Breast epithelium (tissue), 4 donors: ENCODE results near the gene ENOSF1. TPM values are rescaled to one million over a fixed set of nuclear protein-coding genes. Genes with fewer than 3 reads are reported as not detected.

Source experiments
- DNase-seq, 2 donors: peaks; one replicate each; pipeline ENCODE4 v3.0.0-alpha.2; 2019; ENCODE audit warnings: low spot score in 2 of 2
- H3K27ac ChIP-seq, 2 donors: fragments of 200-600 bp; sonication (generic) in 1 of 2; one replicate each; pipeline ENCODE4 v1.5.1; 2016 to 2019; ENCODE audit warnings: mild to moderate bottlenecking in 1 of 2
- H3K27me3 ChIP-seq, 2 donors: fragments of 200-600 bp; sonication (generic) in 1 of 2; one replicate each; pipeline versions ENCODE4 v1.5.1 to v1.6.0; 2017 to 2019; ENCODE audit warnings: control low read depth in 1 of 2, mild to moderate bottlenecking in 1 of 2
- H3K36me3 ChIP-seq: fragments of 200-600 bp; one replicate; pipeline ENCODE4 v1.5.1; 2019
- H3K4me1 ChIP-seq, 2 donors: fragments of 200-600 bp; sonication (generic); one replicate each; pipeline ENCODE4 v1.5.1; 2016 to 2019; ENCODE audit warnings: control low read depth in 1 of 2
- H3K4me3 ChIP-seq, 3 donors: fragments of 200-600 bp; sonication (generic); 1 replicate in 2 of 3; 2 replicates in 1 of 3; pipeline ENCODE4 v1.5.1; 2016 to 2019; ENCODE audit warnings: mild to moderate bottlenecking in 3 of 3, moderate library complexity in 2 of 3
- H3K9me3 ChIP-seq, 2 donors: fragments of 200-600 bp; sonication (generic) in 1 of 2; one replicate each; pipeline ENCODE4 v1.5.1; 2016 to 2019; ENCODE audit warnings: control low read depth in 1 of 2
- POLR2A ChIP-seq: fragments of 450-650 bp; IDR thresholded peaks from one replicate; pipeline ENCODE4 v1.6.1; 2016; ENCODE audit warnings: antibody characterized with exemption, mild to moderate bottlenecking, moderate library complexity
- POLR2AphosphoS5 ChIP-seq, 3 donors: sonication (generic); formaldehyde crosslinking; IDR thresholded peaks; one replicate each; pipeline ENCODE4 v1.6.1; 2017; ENCODE audit warnings: antibody characterized with exemption in 3 of 3
- intact Hi-C: fragments of 100-400 bp; cut with DNase I; formaldehyde crosslinking; loops from one replicate; pipeline ENCODE4 v1.15.1; 2023; ENCODE audit warnings: low total_unique reads
- total RNA-seq, 3 donors: library from RNA; depleted of rRNA; stranded (reverse); fragments of >200 nt; gene quantifications; one replicate each; pipeline ENCODE4 v1.1.0, GENCODE V29; 2016
- TF ChIP-seq, protein P1 (sequence below), 3 donors: fragments of 450-650 bp; IDR thresholded peaks; one replicate each; pipeline ENCODE4 v1.5.1; 2016 to 2017; ENCODE audit warnings: antibody characterized with exemption in 3 of 3, mild to moderate bottlenecking in 3 of 3, moderate library complexity in 3 of 3

Gene ENOSF1
- total RNA-seq, 3 donors from 2014 or later = 49.4 to 96.0 (median 90.1) TPM

DNA sequence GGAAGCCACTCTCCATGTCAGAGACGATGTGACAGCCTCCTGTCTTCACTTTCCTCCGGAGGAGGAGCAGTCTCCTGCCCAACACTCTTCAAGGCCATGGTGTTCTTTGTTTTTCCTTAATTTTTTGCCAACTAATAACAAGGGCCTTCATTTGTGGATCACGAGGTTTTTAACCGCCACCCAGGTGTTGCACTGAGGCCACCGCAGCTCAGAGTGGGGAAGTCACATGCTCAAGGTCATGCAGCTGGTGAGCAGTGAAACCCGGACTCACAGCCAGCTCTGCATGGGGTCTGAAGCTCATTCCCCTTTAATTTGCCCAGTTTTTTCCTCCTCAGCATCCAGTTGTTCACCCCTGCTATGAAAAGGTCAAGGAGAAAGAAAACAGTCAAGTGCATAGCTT lies 19.6 kb downstream of the ENOSF1 start:
- no peaks in the 10 kb centered on the region for H3K4me1 ChIP-seq
- no peak for DNase-seq
- no peaks in the 10 kb centered on the region for H3K9me3 ChIP-seq
- no peaks in the 10 kb centered on the region for H3K27me3 ChIP-seq
- TF ChIP-seq POLR2AphosphoS5 (IDR thresholded peaks at IDR 0.05) (no peak), POLR2A (no peak)
- TF ChIP-seq, protein P1, sequence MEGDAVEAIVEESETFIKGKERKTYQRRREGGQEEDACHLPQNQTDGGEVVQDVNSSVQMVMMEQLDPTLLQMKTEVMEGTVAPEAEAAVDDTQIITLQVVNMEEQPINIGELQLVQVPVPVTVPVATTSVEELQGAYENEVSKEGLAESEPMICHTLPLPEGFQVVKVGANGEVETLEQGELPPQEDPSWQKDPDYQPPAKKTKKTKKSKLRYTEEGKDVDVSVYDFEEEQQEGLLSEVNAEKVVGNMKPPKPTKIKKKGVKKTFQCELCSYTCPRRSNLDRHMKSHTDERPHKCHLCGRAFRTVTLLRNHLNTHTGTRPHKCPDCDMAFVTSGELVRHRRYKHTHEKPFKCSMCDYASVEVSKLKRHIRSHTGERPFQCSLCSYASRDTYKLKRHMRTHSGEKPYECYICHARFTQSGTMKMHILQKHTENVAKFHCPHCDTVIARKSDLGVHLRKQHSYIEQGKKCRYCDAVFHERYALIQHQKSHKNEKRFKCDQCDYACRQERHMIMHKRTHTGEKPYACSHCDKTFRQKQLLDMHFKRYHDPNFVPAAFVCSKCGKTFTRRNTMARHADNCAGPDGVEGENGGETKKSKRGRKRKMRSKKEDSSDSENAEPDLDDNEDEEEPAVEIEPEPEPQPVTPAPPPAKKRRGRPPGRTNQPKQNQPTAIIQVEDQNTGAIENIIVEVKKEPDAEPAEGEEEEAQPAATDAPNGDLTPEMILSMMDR (IDR thresholded peaks at IDR 0.05) = no peak
- no peaks in the 10 kb centered on the region for H3K36me3 ChIP-seq
- intact Hi-C loops = no loop called here
- H3K27ac ChIP-seq = no peak overlapping the region
- no peak overlapping the region for H3K4me3 ChIP-seq

DNA sequence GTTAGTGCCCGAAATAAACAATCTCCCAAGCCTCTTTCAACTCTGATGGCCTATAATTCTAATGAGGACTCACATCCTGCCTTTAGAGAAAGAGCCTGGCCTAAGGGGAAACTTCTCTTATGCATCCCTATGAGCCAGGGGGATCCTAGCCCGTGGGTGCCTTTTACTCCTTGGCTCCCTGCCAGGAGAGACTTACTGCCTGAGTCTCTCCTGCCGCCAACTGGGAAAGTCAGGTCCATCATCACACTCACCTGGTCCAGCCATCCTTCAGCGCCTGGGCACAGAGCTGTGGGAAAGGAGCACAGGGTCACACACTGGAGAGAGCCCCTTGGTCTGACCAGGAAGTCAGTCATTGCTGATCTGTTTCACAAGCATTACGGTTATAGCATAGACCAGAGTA lies 24.1 kb downstream of the ENOSF1 start:
- no peak for DNase-seq

DNA sequence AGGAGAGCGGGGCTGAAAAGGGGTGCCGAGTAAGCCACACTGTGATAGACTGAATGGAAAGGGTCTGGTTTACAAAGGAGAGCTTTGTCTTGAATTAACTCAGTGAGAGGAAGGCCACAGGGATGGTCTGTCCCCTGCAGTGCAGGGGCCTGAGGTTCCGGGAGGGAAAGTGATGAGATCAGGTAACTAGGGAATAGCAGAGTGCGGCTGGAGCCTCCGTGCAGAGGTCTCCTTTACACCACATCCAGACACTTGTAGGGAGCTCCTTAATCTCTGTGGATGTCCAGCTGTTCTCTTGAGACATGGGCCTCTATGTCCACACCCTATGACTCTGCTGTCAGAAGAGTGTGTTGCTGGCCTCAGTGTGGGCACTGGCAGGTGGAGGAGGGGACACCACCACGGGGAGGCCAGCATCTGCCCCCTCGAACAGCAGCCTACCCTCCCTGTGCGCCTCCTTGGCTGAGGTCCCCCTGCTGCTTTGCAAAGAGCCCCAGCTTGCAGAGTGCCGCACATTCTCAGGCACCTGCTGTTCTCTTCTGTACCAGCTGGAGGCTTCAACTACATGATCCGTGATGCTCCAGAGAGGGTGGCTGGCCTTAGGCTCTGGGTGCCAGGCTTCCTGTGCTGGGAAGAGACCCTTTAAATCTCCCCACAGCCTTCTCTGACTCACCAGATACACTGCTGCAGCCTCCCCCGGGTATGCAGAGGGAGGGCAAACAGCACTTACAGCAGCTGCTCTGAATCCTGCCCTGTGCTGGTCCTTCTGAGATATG lies 25.9 kb downstream of the ENOSF1 start:
- no peak overlapping the region for H3K4me3 ChIP-seq
- no peaks in the 10 kb centered on the region for H3K36me3 ChIP-seq
- no peak for DNase-seq
- intact Hi-C loops = no loop called here
- no peaks in the 10 kb centered on the region for H3K27me3 ChIP-seq
- H3K4me1 ChIP-seq = no peaks in the 10 kb centered on the region
- TF ChIP-seq, protein P1 (IDR thresholded peaks at IDR 0.05) = no peak
- TF ChIP-seq POLR2AphosphoS5 (IDR thresholded peaks at IDR 0.05) (no peak), POLR2A (no peak)
- H3K9me3 ChIP-seq = no peaks in the 10 kb centered on the region
- no peak overlapping the region for H3K27ac ChIP-seq

More for the DNA sequence above, 24.1 kb downstream of the ENOSF1 start:
- Histone ChIP-seq H3K4me3 (no peak overlapping the region), H3K9me3 (no peaks in the 10 kb centered on the region), H3K27me3 (no peaks in the 10 kb centered on the region), H3K36me3 (no peaks in the 10 kb centered on the region), H3K4me1 (no peaks in the 10 kb centered on the region), H3K27ac (no peak overlapping the region)
- intact Hi-C loops = no loop called here
- TF ChIP-seq POLR2A (no peak), POLR2AphosphoS5 (IDR thresholded peaks at IDR 0.05) (no peak)
- TF ChIP-seq, protein P1 (IDR thresholded peaks at IDR 0.05) = no peak

DNA sequence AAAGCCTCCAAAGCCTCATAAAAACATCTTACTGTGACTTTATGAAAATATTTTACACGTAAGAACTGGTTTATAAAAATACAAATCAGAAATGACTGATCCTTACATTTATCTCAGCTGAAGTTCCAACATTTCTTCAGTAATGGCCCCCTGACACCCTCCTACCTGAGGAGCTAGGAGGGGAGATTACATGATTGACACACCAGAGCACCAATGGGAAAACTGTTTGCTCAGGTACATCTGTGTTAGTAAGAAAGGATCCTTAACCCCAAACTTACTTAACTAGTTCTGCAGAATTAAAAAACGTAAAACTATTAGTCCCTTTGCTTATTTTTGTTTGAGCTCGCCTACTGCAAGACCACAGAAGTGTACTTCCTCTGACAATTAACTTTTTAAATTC lies 27.0 kb downstream of the ENOSF1 start:
- no peak overlapping the region for H3K4me3 ChIP-seq
- TF ChIP-seq, protein P1 (IDR thresholded peaks at IDR 0.05) = no peak
- no peak for TF ChIP-seq POLR2AphosphoS5 (IDR thresholded peaks at IDR 0.05)
- no peak for TF ChIP-seq POLR2A
- H3K9me3 ChIP-seq = no peaks in the 10 kb centered on the region
- H3K4me1 ChIP-seq = no peaks in the 10 kb centered on the region
- intact Hi-C loops = no loop called here
- H3K36me3 ChIP-seq = no peaks in the 10 kb centered on the region
- H3K27me3 ChIP-seq = no peaks in the 10 kb centered on the region
- H3K27ac ChIP-seq = no peak overlapping the region
- no peak for DNase-seq

DNA sequence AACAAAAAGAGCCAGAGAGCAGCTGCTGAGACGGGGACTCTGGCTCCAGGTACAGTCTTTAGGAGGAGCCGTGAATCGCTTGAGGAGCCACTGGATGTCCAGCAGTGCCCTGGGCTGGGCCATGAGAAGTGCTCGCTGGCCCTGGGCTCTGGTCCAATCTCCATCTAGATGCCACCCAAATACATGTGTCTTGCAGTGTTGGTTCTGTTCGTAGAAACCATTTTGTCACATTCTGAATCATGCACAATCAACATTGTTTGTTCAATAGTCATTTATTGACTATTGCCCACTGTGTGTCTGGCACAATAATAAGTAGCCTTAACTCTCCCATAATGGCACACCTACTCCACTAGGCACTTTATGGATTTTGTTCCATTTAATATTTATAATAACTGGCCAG lies 28.9 kb downstream of the ENOSF1 start:
- no peak overlapping the region for H3K4me3 ChIP-seq
- TF ChIP-seq, protein P1 (IDR thresholded peaks at IDR 0.05) = no peak
- TF ChIP-seq POLR2A (no peak), POLR2AphosphoS5 (IDR thresholded peaks at IDR 0.05) (no peak)
- intact Hi-C loops = no loop called here
- no peaks in the 10 kb centered on the region for H3K9me3 ChIP-seq
- DNase-seq = no peak
- no peaks in the 10 kb centered on the region for H3K36me3 ChIP-seq
- no peaks in the 10 kb centered on the region for H3K27me3 ChIP-seq
- H3K27ac ChIP-seq = no peak overlapping the region
- no peaks in the 10 kb centered on the region for H3K4me1 ChIP-seq
